ENCODE measurements around the gene AURKB.
"Not testable (repeated sequence)": the region's sequence is repeated elsewhere in the genome, so short reads cannot be mapped to it uniquely, and the experiment has no call there.

The AURKB gene

GRCh38 chr17:8209907-8210760 lies at the start of gene AURKB:
Gene AURKB, minus strand, starts transcription at chr17:8210575. Its CDS starts 351 bp downstream, at chr17:8210224.
- DNase-seq: peak; percentile 92

GRCh38 chr17:8257801-8258200 lies 47.4 kb upstream of the AURKB start:
- DNase-seq: no peak

- DNase-seq: no peak
Measured at GRCh38 chr17:8256691-8257090, 46.3 kb upstream of the AURKB start.

GRCh38 chr17:8256291-8256690 lies 45.9 kb upstream of the AURKB start:
- DNase-seq: no peak

GRCh38 chr17:8255499-8255898 lies 45.1 kb upstream of the AURKB start:
- no peak for DNase-seq

- DNase-seq: no peak
Measured at GRCh38 chr17:8254881-8255280, 44.5 kb upstream of the AURKB start.

- no peak for DNase-seq
Measured at GRCh38 chr17:8253801-8254200, 43.4 kb upstream of the AURKB start.

GRCh38 chr17:8251411-8251810 lies 41.0 kb upstream of the AURKB start:
- DNase-seq: not testable (repeated sequence)

GRCh38 chr17:8249621-8250500 lies 39.5 kb upstream of the AURKB start:
- no peak for DNase-seq

- DNase-seq: peak; percentile 97
Measured at GRCh38 chr17:8248751-8249607, 38.6 kb upstream of the AURKB start, which contains the start of gene PFAS. Gene PFAS, plus strand, starts transcription at chr17:8249289. Its CDS starts 4,649 bp downstream, at chr17:8253938.

- no peak for DNase-seq
Measured at GRCh38 chr17:8244768-8245167, 34.4 kb upstream of the AURKB start.

- no peak for DNase-seq
Measured at GRCh38 chr17:8243827-8244226, 33.5 kb upstream of the AURKB start.

GRCh38 chr17:8237886-8238285 lies 27.5 kb upstream of the AURKB start:
- DNase-seq: no peak

- DNase-seq: no peak
Measured at GRCh38 chr17:8237175-8237574, 26.8 kb upstream of the AURKB start.

- DNase-seq: no peak
Measured at GRCh38 chr17:8235676-8236075, 25.3 kb upstream of the AURKB start.

GRCh38 chr17:8234361-8235270 lies 24.2 kb upstream of the AURKB start:
- DNase-seq: no peak

GRCh38 chr17:8231701-8232100 lies 21.3 kb upstream of the AURKB start:
- DNase-seq: no peak

GRCh38 chr17:8227238-8227581 lies 16.8 kb upstream of the AURKB start:
- DNase-seq: no peak

GRCh38 chr17:8226536-8227237 lies 16.3 kb upstream of the AURKB start:
- peak; percentile 37 for DNase-seq

GRCh38 chr17:8225813-8226535 lies 15.6 kb upstream of the AURKB start:
- DNase-seq: peak; percentile 50

All from stimulated activated naive CD4-positive, alpha-beta T cell treated with Interleukin-2 at 50 U/mL for 16 hours (primary cell).